Spinal cord (tissue), 10 donors: ENCODE measurements around the gene METTL14. TPM values are rescaled to one million over a fixed set of nuclear protein-coding genes. Genes with fewer than 3 reads are reported as not detected.

Experiments
- DNase-seq, 6 donors: peaks; one replicate each; pipeline versions ENCODE4 v3.0.0 to v3.0.0-alpha.2; 2013 to 2015; ENCODE audit warnings: low spot score in 6 of 6, low read depth in 4 of 6
- H3K27ac ChIP-seq: one replicate; pipeline ENCODE4 v1.5.1; 2013; ENCODE audit warnings: low read depth, low read length, control low read depth
- H3K27me3 ChIP-seq: one replicate; pipeline ENCODE4 v1.6.1; 2013; ENCODE audit warnings: low read length; ENCODE audit not compliant: control insufficient read depth, insufficient read depth
- H3K36me3 ChIP-seq: one replicate; pipeline ENCODE4 v1.6.1; 2013; ENCODE audit warnings: low read length; ENCODE audit not compliant: control insufficient read depth, insufficient read depth
- H3K4me1 ChIP-seq: one replicate; pipeline ENCODE4 v1.6.1; 2013; ENCODE audit warnings: low read length; ENCODE audit not compliant: control insufficient read depth, insufficient read depth
- H3K4me3 ChIP-seq: one replicate; pipeline ENCODE4 v1.5.1; 2013; ENCODE audit warnings: low read depth, low read length, control low read depth
- H3K9me3 ChIP-seq: one replicate; pipeline ENCODE4 v1.6.1; 2013; ENCODE audit warnings: low read length; ENCODE audit not compliant: control insufficient read depth, insufficient read depth
- WGBS: methylation state at CpG from one replicate; pipeline ENCODE4 v1.1.5; 2013; ENCODE audit warnings: missing lambda C conversion rate; ENCODE audit not compliant: insufficient coverage; 5-methylcytosine and 5-hydroxymethylcytosine counted together
- polyA plus RNA-seq, 2 donors: library from polyadenylated mRNA; unstranded; fragments of 120-200 nt; gene quantifications; one replicate each; pipeline ENCODE4 v1.2.1, GENCODE V29; 2013; ENCODE audit not compliant: insufficient read length in 2 of 2
- total RNA-seq, 2 donors: library from RNA; depleted of rRNA in 1 of 2; stranded (reverse); fragments of 120-200 nt in 1 of 2; fragments of >200 nt in 1 of 2; gene quantifications; one replicate each; pipeline versions ENCODE4 v1.2.3 to v1.2.4, GENCODE V29; 2013 to 2014
- donor health status: healthy.

METTL14 gene
- total and polyA plus RNA-seq, 4 donors = 15.6 to 40.8 (median 33.0) TPM

- Histone ChIP-seq H3K27ac (no peak overlapping the region), H3K4me1 (no peaks in the 10 kb centered on the region), H3K9me3 (no peaks in the 10 kb centered on the region), H3K27me3 (no peaks in the 10 kb centered on the region), H3K4me3 (no peak overlapping the region), H3K36me3 (no peaks in the 10 kb centered on the region)
- no peak for DNase-seq
Observed at GRCh38 chr4:118742050-118742449, 56.9 kb downstream of the METTL14 start.

- 100% methylated on average over 2 of the region's 4 CpGs for WGBS
- H3K27ac ChIP-seq = no peak overlapping the region
Observed at GRCh38 chr4:118743867-118744266, 58.7 kb downstream of the METTL14 start.

GRCh38 chr4:118745357-118745756 lies 60.2 kb downstream of the METTL14 start:
- Histone ChIP-seq H3K4me3 (no peak overlapping the region), H3K36me3 (no peaks in the 10 kb centered on the region), H3K9me3 (no peaks in the 10 kb centered on the region), H3K27me3 (no peaks in the 10 kb centered on the region), H3K4me1 (no peaks in the 10 kb centered on the region), H3K27ac (no peak overlapping the region)
- no peak for DNase-seq
- 86% methylated on average over 1 of the region's 3 CpGs for WGBS

More at GRCh38 chr4:118743867-118744266, 58.7 kb downstream of the METTL14 start:
- no peak for DNase-seq
- Histone ChIP-seq H3K9me3 (no peaks in the 10 kb centered on the region), H3K4me1 (no peaks in the 10 kb centered on the region), H3K27me3 (no peaks in the 10 kb centered on the region), H3K4me3 (no peak overlapping the region), H3K36me3 (no peaks in the 10 kb centered on the region)

GRCh38 chr4:118746251-118746919 lies 61.2 kb downstream of the METTL14 start:
- WGBS = 80% methylated on average over 1 of the region's 2 CpGs
- Histone ChIP-seq H3K36me3 (no peaks in the 10 kb centered on the region), H3K9me3 (no peaks in the 10 kb centered on the region), H3K27me3 (no peaks in the 10 kb centered on the region), H3K27ac (no peak overlapping the region), H3K4me1 (no peaks in the 10 kb centered on the region), H3K4me3 (no peak overlapping the region)
- DNase-seq = no peak

GRCh38 chr4:118749347-118749988 lies 64.3 kb downstream of the METTL14 start:
- Histone ChIP-seq H3K27me3 (no peaks in the 10 kb centered on the region), H3K27ac (peak overlapping the region; percentile 4), H3K36me3 (no peaks in the 10 kb centered on the region), H3K9me3 (no peaks in the 10 kb centered on the region), H3K4me1 (no peaks in the 10 kb centered on the region), H3K4me3 (no peak overlapping the region)
- 33% methylated on average over 1 of the region's 5 CpGs for WGBS
- DNase-seq = no peak

- no peaks in the 10 kb centered on the region for H3K9me3 ChIP-seq
- WGBS = no CpG with 5 or more reads among the region's 2 CpGs
- no peak overlapping the region for H3K27ac ChIP-seq
- DNase-seq = no peak
- no peaks in the 10 kb centered on the region for H3K27me3 ChIP-seq
- no peaks in the 10 kb centered on the region for H3K36me3 ChIP-seq
- no peaks in the 10 kb centered on the region for H3K4me1 ChIP-seq
- H3K4me3 ChIP-seq = no peak overlapping the region
Observed at GRCh38 chr4:118751629-118752323, 66.6 kb downstream of the METTL14 start.

- Histone ChIP-seq H3K27ac (no peak overlapping the region), H3K36me3 (no peaks in the 10 kb centered on the region), H3K4me1 (no peaks in the 10 kb centered on the region), H3K4me3 (no peak overlapping the region), H3K9me3 (no peaks in the 10 kb centered on the region), H3K27me3 (no peaks in the 10 kb centered on the region)
- DNase-seq = no peak
- WGBS = no CpG with 5 or more reads among the region's 2 CpGs
Observed at GRCh38 chr4:118752551-118752950, 67.4 kb downstream of the METTL14 start.

- DNase-seq = no peak
- Histone ChIP-seq H3K4me3 (no peak overlapping the region), H3K27ac (no peak overlapping the region), H3K27me3 (no peaks in the 10 kb centered on the region), H3K9me3 (no peaks in the 10 kb centered on the region), H3K36me3 (no peaks in the 10 kb centered on the region), H3K4me1 (no peaks in the 10 kb centered on the region)
Observed at GRCh38 chr4:118753096-118753495, 67.9 kb downstream of the METTL14 start.

GRCh38 chr4:118753685-118754084 lies 68.5 kb downstream of the METTL14 start:
- Histone ChIP-seq H3K27me3 (no peaks in the 10 kb centered on the region), H3K9me3 (no peaks in the 10 kb centered on the region), H3K27ac (no peak overlapping the region), H3K4me1 (no peaks in the 10 kb centered on the region), H3K4me3 (no peak overlapping the region), H3K36me3 (no peaks in the 10 kb centered on the region)
- no peak for DNase-seq
- 80% methylated on average over 1 of the region's 1 CpG for WGBS

- DNase-seq = no peak
- no CpG with 5 or more reads among the region's 2 CpGs for WGBS
- Histone ChIP-seq H3K4me3 (no peak overlapping the region), H3K27ac (no peak overlapping the region), H3K27me3 (no peaks in the 10 kb centered on the region), H3K36me3 (no peaks in the 10 kb centered on the region), H3K4me1 (no peaks in the 10 kb centered on the region), H3K9me3 (no peaks in the 10 kb centered on the region)
Observed at GRCh38 chr4:118754890-118755289, 69.7 kb downstream of the METTL14 start.
